Lower leg skin (tissue), 4 donors: ENCODE measurements around the gene OSM. TPM values are rescaled to one million over a fixed set of nuclear protein-coding genes. Genes with fewer than 3 reads are reported as not detected.

Experiments used
- DNase-seq, 2 donors: peaks; one replicate each; pipeline ENCODE4 v3.0.0-alpha.2; 2019; ENCODE audit warnings: low spot score in 2 of 2
- H3K4me3 ChIP-seq: fragments of 200-600 bp; sonication (generic); 2 replicates; pipeline ENCODE4 v1.5.1; 2017; ENCODE audit warnings: mild to moderate bottlenecking, low read depth; ENCODE audit not compliant: poor library complexity, severe bottlenecking
- POLR2A ChIP-seq, 2 donors: fragments of 450-650 bp; IDR thresholded peaks; one replicate each; pipeline ENCODE4 v1.6.1; 2016 to 2017; ENCODE audit warnings: antibody characterized with exemption in 2 of 2, mild to moderate bottlenecking in 1 of 2, moderate library complexity in 1 of 2
- whole genome bisulfite sequencing, 2 donors: methylation state at CpG; one replicate each; pipeline ENCODE4 v1.1.5; 2018; 5-methylcytosine and 5-hydroxymethylcytosine counted together
- intact Hi-C: fragments of 100-400 bp; cut with DNase I; formaldehyde crosslinking; loops from one replicate; pipeline ENCODE4 v1.15.0; 2023; ENCODE audit warnings: low total_unique reads
- total RNA-seq, 4 donors: library from RNA; depleted of rRNA; stranded (reverse); fragments of >200 nt; gene quantifications; one replicate each; pipeline ENCODE4 v1.1.0, GENCODE V29; 2016
- TF ChIP-seq, protein P1 (sequence below), 3 donors: fragments of 450-650 bp; IDR thresholded peaks; one replicate each; pipeline ENCODE4 v1.5.1; 2016; ENCODE audit warnings: antibody characterized with exemption in 3 of 3, mild to moderate bottlenecking in 3 of 3, moderate library complexity in 2 of 3

Gene OSM
- total RNA-seq, 4 donors from 2014 or later = 0.27 to 0.34 (median 0.29) TPM; not detected in 1

- intact Hi-C loops = no loop called here
- TF ChIP-seq, protein P1, sequence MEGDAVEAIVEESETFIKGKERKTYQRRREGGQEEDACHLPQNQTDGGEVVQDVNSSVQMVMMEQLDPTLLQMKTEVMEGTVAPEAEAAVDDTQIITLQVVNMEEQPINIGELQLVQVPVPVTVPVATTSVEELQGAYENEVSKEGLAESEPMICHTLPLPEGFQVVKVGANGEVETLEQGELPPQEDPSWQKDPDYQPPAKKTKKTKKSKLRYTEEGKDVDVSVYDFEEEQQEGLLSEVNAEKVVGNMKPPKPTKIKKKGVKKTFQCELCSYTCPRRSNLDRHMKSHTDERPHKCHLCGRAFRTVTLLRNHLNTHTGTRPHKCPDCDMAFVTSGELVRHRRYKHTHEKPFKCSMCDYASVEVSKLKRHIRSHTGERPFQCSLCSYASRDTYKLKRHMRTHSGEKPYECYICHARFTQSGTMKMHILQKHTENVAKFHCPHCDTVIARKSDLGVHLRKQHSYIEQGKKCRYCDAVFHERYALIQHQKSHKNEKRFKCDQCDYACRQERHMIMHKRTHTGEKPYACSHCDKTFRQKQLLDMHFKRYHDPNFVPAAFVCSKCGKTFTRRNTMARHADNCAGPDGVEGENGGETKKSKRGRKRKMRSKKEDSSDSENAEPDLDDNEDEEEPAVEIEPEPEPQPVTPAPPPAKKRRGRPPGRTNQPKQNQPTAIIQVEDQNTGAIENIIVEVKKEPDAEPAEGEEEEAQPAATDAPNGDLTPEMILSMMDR (IDR thresholded peaks at IDR 0.05) = no peak
- no peak for TF ChIP-seq POLR2A (IDR thresholded peaks at IDR 0.05)
- H3K4me3 ChIP-seq = no peak overlapping the region
- 18 to 41% methylated on average over 14 to 15 of the region's 16 CpGs for WGBS, 2 donors
- no peak for DNase-seq
These were observed 12.6 kb upstream of the OSM start for GRCh38 chr22:30279046-30279788.

GRCh38 chr22:30277547-30278344 is 11.1 kb upstream of the OSM start:
- DNase-seq = no peak
- intact Hi-C loops = no loop called here
- H3K4me3 ChIP-seq = no peak overlapping the region
- WGBS, 2 donors = 16 to 21% methylated on average over 14 of the region's 14 CpGs
- TF ChIP-seq, protein P1 (IDR thresholded peaks at IDR 0.05) = no peak
- TF ChIP-seq POLR2A (IDR thresholded peaks at IDR 0.05) = no peak

- intact Hi-C loops = no loop called here
- no peak overlapping the region for H3K4me3 ChIP-seq
- WGBS, 2 donors = 71 to 76% methylated on average over 8 of the region's 8 CpGs
- TF ChIP-seq, protein P1 (IDR thresholded peaks at IDR 0.05) = no peak
- no peak for TF ChIP-seq POLR2A (IDR thresholded peaks at IDR 0.05)
- no peak for DNase-seq
These were observed 9.4 kb upstream of the OSM start for GRCh38 chr22:30276039-30276438.

DNA sequence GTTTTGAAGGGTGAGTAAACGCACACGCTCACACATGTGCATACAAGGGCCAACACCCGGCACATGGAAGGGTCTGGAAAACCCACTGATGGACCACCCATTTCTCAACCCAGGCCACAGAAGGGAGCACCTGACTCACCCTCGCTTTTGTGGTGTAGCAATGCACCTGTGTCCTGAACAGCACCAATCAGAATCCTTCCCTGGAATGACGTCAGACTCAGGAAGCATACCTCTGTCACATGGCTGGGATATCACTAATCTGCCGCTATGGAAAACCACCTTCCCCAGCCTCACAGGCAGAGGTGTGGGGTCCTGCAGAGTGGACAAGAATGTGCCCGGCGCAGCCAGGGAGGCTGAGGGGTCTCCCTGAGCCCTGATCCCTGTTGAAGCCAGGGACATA is 9.0 kb upstream of the OSM start:
- TF ChIP-seq POLR2A (IDR thresholded peaks at IDR 0.05) = no peak
- TF ChIP-seq, protein P1 (IDR thresholded peaks at IDR 0.05) = no peak
- intact Hi-C loops = no loop called here
- DNase-seq = no peak
- no peak overlapping the region for H3K4me3 ChIP-seq
- 63 to 67% methylated on average over 8 of the region's 8 CpGs for WGBS, 2 donors

- DNase-seq = no peak
- intact Hi-C loops = no loop called here
- 76 to 79% methylated on average over 9 of the region's 9 CpGs for WGBS, 2 donors
- no peak overlapping the region for H3K4me3 ChIP-seq
- TF ChIP-seq, protein P1 (IDR thresholded peaks at IDR 0.05) = no peak
- TF ChIP-seq POLR2A (IDR thresholded peaks at IDR 0.05) = no peak
These were observed 7.8 kb upstream of the OSM start for GRCh38 chr22:30274437-30274812.
